ENCODE data around the gene TFB2M.

DNA sequence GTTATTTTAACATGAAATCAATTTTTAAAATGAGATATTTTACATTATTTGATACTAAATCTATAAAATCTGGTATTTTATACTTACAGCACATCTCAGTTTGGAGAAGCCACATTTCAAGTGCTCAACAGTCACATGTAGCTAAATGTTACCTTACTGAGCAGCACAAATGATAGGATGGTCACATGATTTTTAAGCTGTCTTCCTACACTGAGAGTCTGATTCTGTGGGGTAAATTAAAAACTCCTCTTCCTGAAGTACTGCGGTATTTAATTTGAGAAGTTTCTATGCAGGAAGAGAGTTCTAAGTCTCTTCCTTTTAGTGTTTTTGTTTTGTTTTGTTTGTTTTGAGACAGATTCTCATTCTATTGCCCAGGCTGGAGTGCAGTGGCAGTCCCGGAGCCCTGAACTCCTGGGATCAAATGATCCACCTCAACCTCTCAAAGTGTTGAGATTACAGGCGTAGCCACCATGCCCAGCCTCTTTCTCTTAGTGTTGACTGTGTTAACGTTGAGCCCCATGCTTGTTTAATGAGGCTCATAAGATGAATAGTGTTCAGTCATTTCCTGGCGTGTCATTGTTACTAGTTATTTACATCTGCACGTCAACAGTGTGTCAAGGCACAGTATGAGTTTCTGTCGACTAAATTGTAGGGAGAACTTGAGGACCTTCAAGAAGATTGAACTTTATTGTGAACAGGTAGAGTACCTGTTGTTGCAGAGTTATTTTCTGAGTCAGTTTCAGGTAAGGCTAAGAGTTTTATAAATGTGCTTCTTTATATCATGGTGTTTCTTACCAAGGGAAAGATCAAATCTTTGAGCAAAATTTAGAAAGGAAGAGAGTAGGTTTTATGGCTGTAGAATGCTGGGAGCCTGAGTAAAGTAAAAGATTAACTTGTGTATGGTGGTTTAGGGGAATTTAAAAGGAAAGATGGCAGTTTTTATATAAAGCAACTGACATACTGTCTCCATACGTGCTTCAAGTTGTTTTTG, 3.5 kb upstream of the TFB2M start:
- TF ChIP-seq CTCF (optimal IDR thresholded peaks at IDR 0.05 in 1 of 3, IDR thresholded peaks at IDR 0.05 in 1 of 3, conservative IDR thresholded peaks at IDR 0.05 in 1 of 3; ENCODE audit: extremely low read depth in 1 of 3, insufficient read depth in 2 of 3, low read length in 3 of 3) (no peak), EZH2 (IDR thresholded peaks at IDR 0.05; ENCODE audit: low read length) (no peak)
